ENCODE data around the gene GAB3.

GRCh38 chrX:154733066-154733425, 17.8 kb downstream of the GAB3 start:
- TF ChIP-seq GATA2 (IDR thresholded peaks at IDR 0.05; ENCODE audit: low read depth, low read length) (no peak), GATA3 (IDR thresholded peaks at IDR 0.05; ENCODE audit: low read depth, low read length) (no peak)

Measured in SH-SY5Y (cell line).